KMS-11 (cell line): ENCODE results near the gene C2CD2.

Experiments
- H2AFZ ChIP-seq: fragments of 200-600 bp; sonication (generic); 2 replicates; pipeline ENCODE4 v1.6.1; 2016; ENCODE audit warnings: antibody characterized with exemption, mixed run types, low read depth
- H3K27ac ChIP-seq: fragments of 200-600 bp; sonication (generic); 2 replicates; pipeline ENCODE4 v1.6.1; 2016; ENCODE audit warnings: mild to moderate bottlenecking, mixed run types
- H3K27me3 ChIP-seq: fragments of 200-600 bp; sonication (generic); 2 replicates; pipeline ENCODE4 v1.6.1; 2017; ENCODE audit warnings: mild to moderate bottlenecking, low read depth, mixed run types, moderate library complexity; ENCODE audit not compliant: insufficient read depth
- H3K36me3 ChIP-seq: fragments of 200-600 bp; sonication (generic); 2 replicates; pipeline ENCODE4 v1.6.1; 2017; ENCODE audit warnings: mild to moderate bottlenecking, mixed run types; ENCODE audit not compliant: insufficient read depth
- H3K4me1 ChIP-seq: fragments of 200-600 bp; sonication (generic); 2 replicates; pipeline ENCODE4 v1.6.1; 2016; ENCODE audit warnings: mild to moderate bottlenecking, low read depth, mixed run types; ENCODE audit not compliant: poor library complexity, severe bottlenecking
- H3K4me2 ChIP-seq: fragments of 200-600 bp; sonication (generic); 2 replicates; pipeline ENCODE4 v1.7.0; 2016; ENCODE audit warnings: mild to moderate bottlenecking, mixed run types
- H3K4me3 ChIP-seq: fragments of 200-600 bp; sonication (generic); IDR thresholded peaks from 2 replicates; pipeline ENCODE4 v1.6.1; 2017; ENCODE audit warnings: low read depth, low read length, mixed read lengths; ENCODE audit not compliant: insufficient read depth
- H3K79me2 ChIP-seq: fragments of 200-600 bp; sonication (generic); 2 replicates; pipeline ENCODE4 v1.6.1; 2016; ENCODE audit warnings: low read depth, mixed run types; ENCODE audit not compliant: insufficient read depth
- H3K9ac ChIP-seq: fragments of 200-600 bp; sonication (generic); 2 replicates; pipeline ENCODE4 v1.6.1; 2016; ENCODE audit warnings: mild to moderate bottlenecking, mixed run types
- H4K20me1 ChIP-seq: fragments of 200-600 bp; sonication (generic); 2 replicates; pipeline ENCODE4 v1.6.1; 2016; ENCODE audit warnings: mild to moderate bottlenecking, mixed run types; ENCODE audit not compliant: insufficient read depth
- TF ChIP-seq, protein P1 (sequence below): fragments of 200-600 bp; sonication (generic); conservative IDR thresholded peaks from 2 replicates; pipeline ENCODE4 v1.6.1; 2017; ENCODE audit warnings: low read depth, mild to moderate bottlenecking, antibody characterized with exemption, low read length, moderate library complexity, mixed read lengths

Gene C2CD2

DNA sequence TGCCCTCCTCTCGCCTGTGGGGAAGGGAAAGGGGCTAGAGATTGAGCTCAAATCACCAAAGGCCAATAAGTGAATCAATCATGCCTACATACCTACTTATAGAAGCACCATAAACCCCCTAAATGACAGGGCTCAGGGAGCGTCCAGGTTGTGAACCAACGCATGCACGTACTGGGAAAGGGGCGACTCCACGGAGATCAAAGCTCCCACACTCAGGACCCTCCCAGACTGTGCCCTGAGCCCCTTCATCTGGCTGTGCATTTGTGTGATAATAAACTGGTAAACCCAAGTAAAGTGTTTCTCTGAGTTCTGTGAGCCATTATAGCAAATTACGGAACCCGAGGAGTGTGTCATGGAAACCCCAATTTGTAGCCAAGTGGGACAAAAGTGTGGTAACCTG lies 50.9 kb downstream of the C2CD2 start:
- no peak overlapping the region for H3K4me3 ChIP-seq
- no peak overlapping the region for H3K4me2 ChIP-seq
- H3K79me2 ChIP-seq: no peaks in the 10 kb centered on the region
- no peak overlapping the region for H2AFZ ChIP-seq
- no peaks in the 10 kb centered on the region for H3K4me1 ChIP-seq
- no peaks in the 10 kb centered on the region for H4K20me1 ChIP-seq
- H3K36me3 ChIP-seq: no peaks in the 10 kb centered on the region
- H3K9ac ChIP-seq: no peak overlapping the region
- no peak overlapping the region for H3K27ac ChIP-seq
- H3K27me3 ChIP-seq: no peaks in the 10 kb centered on the region
- TF ChIP-seq, protein P1, sequence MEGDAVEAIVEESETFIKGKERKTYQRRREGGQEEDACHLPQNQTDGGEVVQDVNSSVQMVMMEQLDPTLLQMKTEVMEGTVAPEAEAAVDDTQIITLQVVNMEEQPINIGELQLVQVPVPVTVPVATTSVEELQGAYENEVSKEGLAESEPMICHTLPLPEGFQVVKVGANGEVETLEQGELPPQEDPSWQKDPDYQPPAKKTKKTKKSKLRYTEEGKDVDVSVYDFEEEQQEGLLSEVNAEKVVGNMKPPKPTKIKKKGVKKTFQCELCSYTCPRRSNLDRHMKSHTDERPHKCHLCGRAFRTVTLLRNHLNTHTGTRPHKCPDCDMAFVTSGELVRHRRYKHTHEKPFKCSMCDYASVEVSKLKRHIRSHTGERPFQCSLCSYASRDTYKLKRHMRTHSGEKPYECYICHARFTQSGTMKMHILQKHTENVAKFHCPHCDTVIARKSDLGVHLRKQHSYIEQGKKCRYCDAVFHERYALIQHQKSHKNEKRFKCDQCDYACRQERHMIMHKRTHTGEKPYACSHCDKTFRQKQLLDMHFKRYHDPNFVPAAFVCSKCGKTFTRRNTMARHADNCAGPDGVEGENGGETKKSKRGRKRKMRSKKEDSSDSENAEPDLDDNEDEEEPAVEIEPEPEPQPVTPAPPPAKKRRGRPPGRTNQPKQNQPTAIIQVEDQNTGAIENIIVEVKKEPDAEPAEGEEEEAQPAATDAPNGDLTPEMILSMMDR: no peak

DNA sequence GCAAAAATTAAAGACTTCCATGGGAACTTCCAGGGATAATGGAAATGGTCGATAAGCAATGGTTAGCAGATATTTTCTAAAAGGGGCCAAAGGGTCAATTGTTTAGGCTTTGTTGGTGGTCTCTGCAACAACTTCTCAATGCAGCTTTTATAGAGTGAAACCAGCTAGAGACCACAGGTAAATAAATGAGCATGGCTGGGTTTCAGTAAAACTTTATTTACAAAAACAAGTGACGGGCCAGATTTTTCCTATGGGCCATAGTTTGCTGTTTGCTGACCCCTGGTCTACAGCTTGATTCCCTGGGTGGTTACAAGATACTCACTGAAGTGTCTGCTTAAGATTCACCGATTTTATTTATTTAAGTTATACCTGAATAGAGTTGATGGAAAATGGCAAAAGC lies 52.0 kb downstream of the C2CD2 start:
- Histone ChIP-seq H3K9ac (no peak overlapping the region), H3K79me2 (no peaks in the 10 kb centered on the region), H3K36me3 (no peaks in the 10 kb centered on the region), H4K20me1 (no peaks in the 10 kb centered on the region), H3K4me3 (no peak overlapping the region), H3K4me2 (no peak overlapping the region), H2AFZ (no peak overlapping the region), H3K27ac (no peak overlapping the region), H3K4me1 (no peaks in the 10 kb centered on the region), H3K27me3 (no peaks in the 10 kb centered on the region)
- TF ChIP-seq, protein P1: no peak

DNA sequence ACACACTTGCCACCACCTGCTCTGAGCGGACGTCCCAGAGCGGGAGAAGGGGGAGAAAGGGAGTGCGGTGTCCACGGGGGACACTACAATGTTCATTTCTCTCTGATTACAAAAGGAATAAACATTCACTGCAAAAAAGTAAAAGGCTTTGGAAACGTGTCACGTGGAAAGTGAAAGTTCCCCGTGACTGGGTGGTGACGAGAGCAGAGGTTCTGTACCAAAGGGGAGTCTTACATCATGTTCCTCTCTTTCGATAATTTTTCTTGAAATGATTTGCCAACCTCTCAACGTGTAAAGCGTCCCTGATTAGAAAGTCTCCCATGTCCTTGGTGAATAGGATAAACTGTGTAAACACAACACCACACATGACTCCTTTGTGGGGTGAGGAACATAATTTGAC lies 52.7 kb downstream of the C2CD2 start:
- TF ChIP-seq, protein P1: no peak
- no peaks in the 10 kb centered on the region for H3K4me1 ChIP-seq
- H3K36me3 ChIP-seq: no peaks in the 10 kb centered on the region
- no peak overlapping the region for H3K27ac ChIP-seq
- H3K27me3 ChIP-seq: no peaks in the 10 kb centered on the region
- no peak overlapping the region for H2AFZ ChIP-seq
- H3K4me2 ChIP-seq: no peak overlapping the region
- no peaks in the 10 kb centered on the region for H4K20me1 ChIP-seq
- no peaks in the 10 kb centered on the region for H3K79me2 ChIP-seq
- H3K9ac ChIP-seq: no peak overlapping the region
- H3K4me3 ChIP-seq: no peak overlapping the region

DNA sequence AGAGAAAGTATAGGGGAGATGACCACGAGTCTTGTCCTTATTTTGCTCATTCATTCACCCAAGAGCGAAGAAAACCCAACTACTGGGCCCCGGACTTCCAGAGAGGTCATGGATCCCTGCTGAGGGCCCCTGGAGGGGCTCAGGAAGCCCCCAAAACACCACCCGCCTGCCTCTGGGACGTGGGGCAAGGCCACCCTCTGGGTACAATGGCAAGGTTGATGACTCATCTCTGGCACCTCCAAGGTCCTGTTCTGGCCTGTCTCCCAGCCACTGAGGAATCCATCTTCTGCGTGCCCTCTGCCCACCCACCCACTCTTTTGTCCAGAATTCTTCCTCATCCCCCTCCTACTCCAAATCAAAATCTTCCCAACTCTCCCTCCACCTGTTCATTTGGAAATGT lies 53.4 kb downstream of the C2CD2 start:
- H3K27me3 ChIP-seq: no peaks in the 10 kb centered on the region
- no peak overlapping the region for H3K4me3 ChIP-seq
- no peaks in the 10 kb centered on the region for H4K20me1 ChIP-seq
- H3K4me1 ChIP-seq: no peaks in the 10 kb centered on the region
- H3K36me3 ChIP-seq: no peaks in the 10 kb centered on the region
- H3K79me2 ChIP-seq: no peaks in the 10 kb centered on the region
- TF ChIP-seq, protein P1: no peak
- no peak overlapping the region for H3K9ac ChIP-seq
- no peak overlapping the region for H2AFZ ChIP-seq
- H3K4me2 ChIP-seq: no peak overlapping the region
- no peak overlapping the region for H3K27ac ChIP-seq
